Measurements from ENCODE around the gene RTRAF. TPM values are rescaled to one million over a fixed set of nuclear protein-coding genes. Genes with fewer than 3 reads are reported as not detected.

Gene RTRAF
- total and polyA plus RNA-seq, 2 experiments from 2014 or later, result 150 to 729 TPM

GRCh38 chr14:51981218-51981854 is 8.0 kb upstream of the RTRAF start:
- H3K4me1 Mint-ChIP-seq, result no peaks in the 10 kb centered on the region

DNA sequence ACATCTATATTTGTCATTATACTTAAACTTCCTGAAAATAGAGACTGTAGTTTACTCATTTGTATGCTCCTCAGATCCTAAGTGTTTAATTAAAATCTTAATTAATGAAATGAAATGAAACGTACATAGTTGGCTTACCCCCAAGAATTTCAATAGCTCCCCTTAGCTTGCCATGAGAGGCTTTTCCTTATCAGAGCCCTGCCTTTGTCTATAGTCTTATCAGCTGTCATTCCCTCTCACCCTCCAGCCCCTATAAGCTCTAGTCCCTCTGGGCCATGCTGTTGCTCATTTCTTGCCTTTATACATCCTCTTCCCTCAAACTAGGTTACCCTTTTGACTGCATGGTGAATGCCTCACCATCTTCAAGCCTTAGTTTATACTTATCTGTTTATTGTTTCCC is 1.1 kb upstream of the RTRAF start:
- Histone ChIP-seq H3K27me3 (ENCODE audit: insufficient read depth) (no peaks in the 10 kb centered on the region), H3F3A (replicated peaks; ENCODE audit: low read depth) (no peaks in the 10 kb centered on the region), H3K4me2 (peak overlapping the region; percentile 87; the same call in 1 of the 2 replicates), H3K4me1 (ENCODE audit: insufficient read depth) (peaks cover 4% of the 10 kb centered on the region; the same call in 1 of the 2 replicates), H2AFZ (peak overlapping the region; percentile 94), H3K79me2 (replicated peaks; ENCODE audit: insufficient read depth) (peaks cover 37% of the 10 kb centered on the region), H4K20me1 (replicated peaks; ENCODE audit: insufficient read depth) (peaks cover 9% of the 10 kb centered on the region; the same call in 1 of the 2 replicates), H3K9me2 (ENCODE audit: insufficient read depth) (no peaks in the 10 kb centered on the region), H3K36me3 (ENCODE audit: insufficient read depth) (peaks cover 18% of the 10 kb centered on the region; the same call in 1 of the 2 replicates), H3K27ac (ENCODE audit: low read depth) (no peak overlapping the region), H3K4me3 (peak overlapping the region; percentile 96)
- H3K27ac Mint-ChIP-seq, result no peak overlapping the region
- DNase-seq (ENCODE audit: low spot score) (no peak), ATAC-seq (no peak)
- H3K36me3 Mint-ChIP-seq (ENCODE audit: low read depth), result peaks cover 24% of the 10 kb centered on the region
- H3K27me3 Mint-ChIP-seq (ENCODE audit: insufficient read depth, low read depth, poor library complexity), result peaks cover 2% of the 10 kb centered on the region
- H3K9me3 Mint-ChIP-seq, result no peaks in the 10 kb centered on the region
- H3K4me3 Mint-ChIP-seq, result peak overlapping the region; percentile 95
- H3K4me1 Mint-ChIP-seq, result peaks cover 3% of the 10 kb centered on the region
- no peak for TF ChIP-seq REST (IDR thresholded peaks at IDR 0.05; ENCODE audit: unreplicated experiment)
- TF ChIP-seq ZNF331 (CRISPR knock-in tag; IDR thresholded peaks at IDR 0.05; ENCODE audit: low read depth), result no peak
- no peak for TF ChIP-seq POLR2AphosphoS5 (IDR thresholded peaks at IDR 0.05; ENCODE audit: low read depth)
- TF ChIP-seq CREB1 (CRISPR knock-in tag; IDR thresholded peaks at IDR 0.05; ENCODE audit: low read depth), result no peak
- TF ChIP-seq JUNB (IDR thresholded peaks at IDR 0.05; ENCODE audit: unreplicated experiment), result no peak

More at GRCh38 chr14:51981218-51981854, 8.0 kb upstream of the RTRAF start:
- no peak overlapping the region for H3K4me3 Mint-ChIP-seq
- H3K4me2 ChIP-seq, result no peak overlapping the region
- no peaks in the 10 kb centered on the region for H3K79me2 ChIP-seq (replicated peaks; ENCODE audit: insufficient read depth)
- no peaks in the 10 kb centered on the region for H3F3A ChIP-seq (replicated peaks; ENCODE audit: low read depth)
- no peak overlapping the region for H3K4me3 ChIP-seq
- DNase-seq (ENCODE audit: low spot score), result no peak
- H3K27ac ChIP-seq (ENCODE audit: low read depth), result no peak overlapping the region
- H3K27me3 Mint-ChIP-seq (ENCODE audit: insufficient read depth, low read depth, poor library complexity), result peaks cover 2% of the 10 kb centered on the region
- ATAC-seq, result no peak
- H3K36me3 ChIP-seq (ENCODE audit: insufficient read depth), result no peaks in the 10 kb centered on the region
- no peaks in the 10 kb centered on the region for H3K9me3 Mint-ChIP-seq
- no peaks in the 10 kb centered on the region for H3K27me3 ChIP-seq (ENCODE audit: insufficient read depth)
- H3K27ac Mint-ChIP-seq, result no peak overlapping the region
- no peaks in the 10 kb centered on the region for H4K20me1 ChIP-seq (replicated peaks; ENCODE audit: insufficient read depth)
- no peaks in the 10 kb centered on the region for H3K4me1 ChIP-seq (ENCODE audit: insufficient read depth)
- TF ChIP-seq JUNB (IDR thresholded peaks at IDR 0.05; ENCODE audit: unreplicated experiment), result no peak
- no peak for TF ChIP-seq REST (IDR thresholded peaks at IDR 0.05; ENCODE audit: unreplicated experiment)
- H2AFZ ChIP-seq, result no peak overlapping the region
- no peaks in the 10 kb centered on the region for H3K36me3 Mint-ChIP-seq (ENCODE audit: low read depth)
- H3K9me2 ChIP-seq (ENCODE audit: insufficient read depth), result no peaks in the 10 kb centered on the region
